Progenitor cell of endocrine pancreas (in vitro differentiated cells): ENCODE results near the gene FRMD1. TPM values are rescaled to one million over a fixed set of nuclear protein-coding genes. Genes with fewer than 3 reads are reported as not detected.

Experiments
- DNase-seq: peaks from one replicate; pipeline ENCODE4 v3.0.0; 2021; ENCODE audit warnings: low spot score; ENCODE audit not compliant: unreplicated experiment
- H3K27ac Mint-ChIP-seq: 2 replicates; pipeline ENCODE4 v1.8.0; 2021; ENCODE audit warnings: mild to moderate bottlenecking, moderate library complexity, mixed read lengths
- H3K27me3 Mint-ChIP-seq: 2 replicates; pipeline ENCODE4 v1.8.0; 2021; ENCODE audit warnings: mixed read lengths
- H3K36me3 Mint-ChIP-seq: 2 replicates; pipeline ENCODE4 v1.8.0; 2022; ENCODE audit warnings: mixed read lengths; ENCODE audit not compliant: insufficient read depth
- H3K4me1 Mint-ChIP-seq: 2 replicates; pipeline ENCODE4 v1.8.0; 2021; ENCODE audit warnings: low read depth, mixed read lengths
- H3K4me3 Mint-ChIP-seq: 2 replicates; pipeline ENCODE4 v1.8.0; 2021; ENCODE audit warnings: low read depth, mild to moderate bottlenecking, moderate library complexity, mixed read lengths
- H3K9me3 Mint-ChIP-seq: 2 replicates; pipeline ENCODE4 v1.8.0; 2021; ENCODE audit warnings: low read depth, mixed read lengths
- total RNA-seq: library from RNA; stranded (reverse); gene quantifications from 2 replicates; pipeline ENCODE4 v1.2.1, GENCODE V29; 2021
- TF ChIP-seq, protein P1 (sequence below): fragments of 200-600 bp; sonication (generic); IDR thresholded peaks from one replicate; pipeline ENCODE4 v1.5.0; 2021; ENCODE audit warnings: antibody characterized with exemption, mild to moderate bottlenecking; ENCODE audit not compliant: unreplicated experiment

The FRMD1 gene
- total RNA-seq, 1 donor from 2014 or later: not detected

DNA sequence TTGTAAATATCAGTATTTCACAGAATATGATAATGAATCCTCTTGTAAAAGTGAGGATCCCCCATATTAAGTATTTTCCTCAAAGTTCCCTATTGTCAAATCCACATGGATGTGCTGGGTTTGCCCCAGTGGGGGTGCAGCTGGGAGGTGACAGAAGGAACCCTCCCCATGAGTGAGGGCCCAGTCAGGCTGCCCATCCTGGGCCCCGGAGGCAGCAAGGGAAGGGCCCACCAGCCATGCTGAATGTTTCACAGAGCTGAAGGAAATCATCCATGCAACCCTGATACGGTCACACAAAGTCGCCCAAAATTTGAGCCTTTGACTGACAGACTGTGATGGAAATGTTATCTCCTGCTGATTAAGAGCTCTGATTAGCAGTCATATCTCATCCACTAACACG lies 39.7 kb downstream of the FRMD1 start:
- Mint-ChIP-seq H3K9me3 (peaks cover 12% of the 10 kb centered on the region), H3K4me1 (peaks cover 7% of the 10 kb centered on the region), H3K4me3 (no peak overlapping the region), H3K27me3 (peaks cover 25% of the 10 kb centered on the region), H3K27ac (no peak overlapping the region), H3K36me3 (no peaks in the 10 kb centered on the region)
- TF ChIP-seq, protein P1, sequence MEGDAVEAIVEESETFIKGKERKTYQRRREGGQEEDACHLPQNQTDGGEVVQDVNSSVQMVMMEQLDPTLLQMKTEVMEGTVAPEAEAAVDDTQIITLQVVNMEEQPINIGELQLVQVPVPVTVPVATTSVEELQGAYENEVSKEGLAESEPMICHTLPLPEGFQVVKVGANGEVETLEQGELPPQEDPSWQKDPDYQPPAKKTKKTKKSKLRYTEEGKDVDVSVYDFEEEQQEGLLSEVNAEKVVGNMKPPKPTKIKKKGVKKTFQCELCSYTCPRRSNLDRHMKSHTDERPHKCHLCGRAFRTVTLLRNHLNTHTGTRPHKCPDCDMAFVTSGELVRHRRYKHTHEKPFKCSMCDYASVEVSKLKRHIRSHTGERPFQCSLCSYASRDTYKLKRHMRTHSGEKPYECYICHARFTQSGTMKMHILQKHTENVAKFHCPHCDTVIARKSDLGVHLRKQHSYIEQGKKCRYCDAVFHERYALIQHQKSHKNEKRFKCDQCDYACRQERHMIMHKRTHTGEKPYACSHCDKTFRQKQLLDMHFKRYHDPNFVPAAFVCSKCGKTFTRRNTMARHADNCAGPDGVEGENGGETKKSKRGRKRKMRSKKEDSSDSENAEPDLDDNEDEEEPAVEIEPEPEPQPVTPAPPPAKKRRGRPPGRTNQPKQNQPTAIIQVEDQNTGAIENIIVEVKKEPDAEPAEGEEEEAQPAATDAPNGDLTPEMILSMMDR: no peak
- DNase-seq: no peak

DNA sequence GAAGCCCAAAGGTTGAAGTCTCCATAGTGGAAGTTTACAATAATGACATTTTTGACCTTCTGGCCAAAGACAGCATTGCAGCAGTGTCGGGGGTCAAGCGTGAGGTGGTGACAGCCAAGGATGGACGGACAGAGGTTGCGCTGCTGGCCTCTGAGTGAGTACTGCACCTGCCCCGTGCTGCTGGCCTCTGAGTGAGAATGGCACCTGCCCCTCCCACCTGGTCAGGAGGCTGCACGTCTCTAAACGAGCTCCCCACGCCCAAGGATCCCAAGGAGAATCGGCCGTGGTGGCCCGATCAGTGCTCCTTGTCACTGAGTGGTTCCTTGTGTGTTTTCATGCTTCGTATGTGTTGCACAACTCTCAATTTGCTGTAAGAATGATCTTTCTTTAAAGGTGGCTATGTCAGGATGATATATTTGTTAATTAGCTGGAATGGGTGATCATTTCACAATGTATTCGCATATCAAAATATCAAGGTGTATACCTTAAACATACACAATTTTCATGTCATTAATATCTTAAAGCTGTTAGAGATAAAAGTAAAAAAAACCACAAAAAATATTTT lies 40.4 kb downstream of the FRMD1 start:
- H3K27ac Mint-ChIP-seq: no peak overlapping the region
- H3K9me3 Mint-ChIP-seq: peaks cover 12% of the 10 kb centered on the region
- no peak overlapping the region for H3K4me3 Mint-ChIP-seq
- DNase-seq: no peak
- peaks cover 25% of the 10 kb centered on the region for H3K27me3 Mint-ChIP-seq
- peaks cover 7% of the 10 kb centered on the region for H3K4me1 Mint-ChIP-seq
- TF ChIP-seq, protein P1: no peak
- no peaks in the 10 kb centered on the region for H3K36me3 Mint-ChIP-seq

DNA sequence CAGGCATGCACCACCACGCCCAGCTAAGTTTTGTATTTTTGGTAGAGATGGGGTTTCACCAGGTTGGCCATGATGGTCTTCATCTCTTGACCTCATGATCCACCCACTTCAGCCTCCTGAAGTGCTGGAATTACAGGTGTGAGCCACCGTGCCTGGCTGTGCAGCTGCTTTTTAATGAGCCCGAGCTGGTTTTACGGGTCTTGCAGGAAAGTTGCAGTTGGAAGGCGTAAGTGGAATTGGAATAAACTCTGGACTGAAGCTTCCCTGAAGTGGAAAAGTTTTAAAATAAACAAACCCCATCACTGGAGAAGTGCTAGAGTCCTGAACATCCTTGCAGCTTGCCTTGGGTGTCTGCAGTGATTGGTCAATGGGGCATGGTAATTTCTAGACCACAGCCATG lies 41.2 kb downstream of the FRMD1 start:
- H3K9me3 Mint-ChIP-seq: peaks cover 12% of the 10 kb centered on the region
- H3K27me3 Mint-ChIP-seq: peaks cover 25% of the 10 kb centered on the region
- H3K4me1 Mint-ChIP-seq: peaks cover 7% of the 10 kb centered on the region

DNA sequence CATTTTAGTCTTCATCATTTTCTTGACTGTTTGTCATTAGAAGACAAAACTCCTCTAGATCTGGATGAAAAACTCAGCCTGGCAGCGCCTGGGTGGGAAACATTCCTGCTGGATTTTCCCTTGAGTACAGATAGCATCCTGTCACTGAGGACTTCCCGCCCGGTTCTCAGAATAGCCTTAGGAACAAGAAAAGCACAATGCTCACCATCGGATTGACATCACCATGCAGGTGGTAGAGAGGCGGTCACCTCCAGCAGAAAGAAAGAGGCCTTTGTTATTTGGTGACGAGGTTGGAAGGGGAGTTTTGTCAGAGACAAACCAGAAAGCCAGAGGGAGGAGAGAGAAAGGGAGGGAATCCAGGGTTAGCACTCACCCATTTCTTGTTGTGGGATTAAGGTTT lies 41.8 kb downstream of the FRMD1 start:
- H3K4me3 Mint-ChIP-seq: no peak overlapping the region
- H3K36me3 Mint-ChIP-seq: no peaks in the 10 kb centered on the region
- H3K4me1 Mint-ChIP-seq: peaks cover 7% of the 10 kb centered on the region
- peaks cover 25% of the 10 kb centered on the region for H3K27me3 Mint-ChIP-seq
- peaks cover 12% of the 10 kb centered on the region for H3K9me3 Mint-ChIP-seq
- no peak overlapping the region for H3K27ac Mint-ChIP-seq
- TF ChIP-seq, protein P1: no peak
- no peak for DNase-seq

More for the DNA sequence above, 41.2 kb downstream of the FRMD1 start:
- TF ChIP-seq, protein P1: no peak
- DNase-seq: no peak
- H3K4me3 Mint-ChIP-seq: no peak overlapping the region
- H3K27ac Mint-ChIP-seq: no peak overlapping the region
- no peaks in the 10 kb centered on the region for H3K36me3 Mint-ChIP-seq

DNA sequence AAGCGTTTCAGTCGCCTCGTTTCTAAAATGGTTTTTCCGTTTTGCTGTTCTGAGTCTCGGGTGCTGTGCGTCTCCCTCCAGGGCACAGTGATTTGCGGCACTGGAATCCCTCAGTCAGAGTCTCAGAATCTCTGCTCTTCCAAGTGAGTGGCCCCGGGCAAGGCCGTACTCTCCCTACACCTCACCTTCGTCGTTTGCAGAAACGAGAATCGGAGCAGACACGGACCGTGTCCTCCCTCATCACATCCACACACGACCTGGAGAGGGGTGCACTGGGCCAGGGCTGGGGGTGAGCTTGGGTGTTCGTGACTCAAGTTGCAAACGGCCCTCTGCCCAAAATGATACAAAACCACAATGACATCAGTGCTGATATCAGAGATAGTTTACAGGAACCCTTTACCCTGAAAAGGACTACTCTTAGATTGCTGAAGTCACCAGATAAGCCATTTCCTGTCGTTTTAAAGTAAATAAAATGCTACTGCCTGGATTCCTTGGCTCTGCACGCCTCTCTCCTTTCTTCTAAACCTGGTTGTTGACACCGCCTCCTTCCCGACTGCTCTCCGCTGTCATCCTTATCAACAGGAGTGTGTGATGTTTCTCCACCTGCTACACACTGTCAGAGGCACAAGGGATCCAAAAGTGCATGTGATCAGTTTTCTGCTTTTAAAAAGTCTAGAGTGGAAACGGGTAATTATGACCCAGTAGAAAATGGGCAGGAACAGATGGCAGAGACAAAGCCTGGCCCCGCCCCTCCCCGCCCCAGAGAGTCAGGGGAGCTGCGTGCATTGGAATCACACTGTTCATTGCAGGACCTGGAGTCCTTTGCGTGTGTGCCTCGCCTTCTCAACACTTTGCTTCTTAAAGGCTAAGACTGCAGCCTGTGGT lies 43.1 kb downstream of the FRMD1 start:
- no peak for DNase-seq
- peaks cover 12% of the 10 kb centered on the region for H3K9me3 Mint-ChIP-seq
- TF ChIP-seq, protein P1: no peak
- peak overlapping the region; percentile 74 for H3K4me3 Mint-ChIP-seq
- peak overlapping the region; percentile 81 for H3K27ac Mint-ChIP-seq
- no peaks in the 10 kb centered on the region for H3K36me3 Mint-ChIP-seq
- peaks cover 7% of the 10 kb centered on the region for H3K4me1 Mint-ChIP-seq
- peaks cover 34% of the 10 kb centered on the region for H3K27me3 Mint-ChIP-seq
